AG09309 (cell line): ENCODE results near the gene LMO7.
A peak's percentile ranks its signal among the peaks of the same experiment; 100 is the strongest.

ENCODE experiments used
- DNase-seq: peaks from one replicate; pipeline ENCODE4 v3.0.0-alpha.2; 2010; ENCODE audit warnings: low read depth
- H3K4me3 ChIP-seq: 2 replicates; pipeline ENCODE4 v1.5.1; 2011; ENCODE audit warnings: mild to moderate bottlenecking, low read depth, low read length, moderate library complexity; ENCODE audit not compliant: control insufficient read depth
- CTCF ChIP-seq: IDR thresholded peaks from 2 replicates; pipeline ENCODE4 v1.5.1; 2011; ENCODE audit warnings: mild to moderate bottlenecking, low read depth, low read length, inconsistent platforms; ENCODE audit not compliant: insufficient read depth, control insufficient read depth; ENCODE audit errors: missing control alignments

Gene LMO7

GRCh38 chr13:75635828-75636435, at the start of gene LMO7:
LMO7 (plus strand) TSS chr13:75636330; CDS start chr13:75636658, 328 bp downstream.
- H3K4me3 ChIP-seq: peak within 1 kb of the TSS; percentile 96
- no peak for TF ChIP-seq CTCF
- DNase-seq: no peak

- no peak for TF ChIP-seq CTCF
- DNase-seq: no peak
- H3K4me3 ChIP-seq: no peak overlapping the region
Measured at GRCh38 chr13:75587679-75588078, 48.5 kb upstream of the LMO7 start.

GRCh38 chr13:75596657-75597182, 39.4 kb upstream of the LMO7 start:
- no peak for TF ChIP-seq CTCF
- DNase-seq: no peak
- no peak overlapping the region for H3K4me3 ChIP-seq

- no peak for DNase-seq
Measured at GRCh38 chr13:75600371-75600770, 35.8 kb upstream of the LMO7 start.

GRCh38 chr13:75603038-75603437, 33.1 kb upstream of the LMO7 start:
- no peak overlapping the region for H3K4me3 ChIP-seq
- no peak for TF ChIP-seq CTCF

More at GRCh38 chr13:75600371-75600770, 35.8 kb upstream of the LMO7 start:
- no peak overlapping the region for H3K4me3 ChIP-seq
- TF ChIP-seq CTCF: no peak

GRCh38 chr13:75607447-75607846, 28.7 kb upstream of the LMO7 start:
- no peak overlapping the region for H3K4me3 ChIP-seq
- no peak for TF ChIP-seq CTCF
- DNase-seq: no peak

More at GRCh38 chr13:75603038-75603437, 33.1 kb upstream of the LMO7 start:
- no peak for DNase-seq
